ENCODE measurements around the gene CDIP1. TPM values are rescaled to one million over a fixed set of nuclear protein-coding genes. Genes with fewer than 3 reads are reported as not detected.
"Not testable (repeated sequence)": the region's sequence is repeated elsewhere in the genome, so short reads cannot be mapped to it uniquely, and the experiment has no call there.

Gene CDIP1
- total RNA-seq, 1 donor from 2014 or later, result 31.8 TPM

GRCh38 chr16:4576008-4576407 lies 37.4 kb upstream of the CDIP1 start:
- H3K36me3 Mint-ChIP-seq (ENCODE audit: insufficient read depth), result no peaks in the 10 kb centered on the region
- DNase-seq (ENCODE audit: low spot score, unreplicated experiment), result no peak
- no peak overlapping the region for H3K4me3 Mint-ChIP-seq (ENCODE audit: low read depth)
- no peaks in the 10 kb centered on the region for H3K27me3 Mint-ChIP-seq
- no peak overlapping the region for H3K27ac Mint-ChIP-seq
- TF ChIP-seq CTCF (IDR thresholded peaks at IDR 0.05; ENCODE audit: unreplicated experiment), result no peak
- H3K9me3 Mint-ChIP-seq (ENCODE audit: low read depth), result no peaks in the 10 kb centered on the region
- no peaks in the 10 kb centered on the region for H3K4me1 Mint-ChIP-seq (ENCODE audit: low read depth)

GRCh38 chr16:4574919-4575705 lies 36.5 kb upstream of the CDIP1 start:
- Mint-ChIP-seq H3K36me3 (ENCODE audit: insufficient read depth) (no peaks in the 10 kb centered on the region), H3K4me1 (ENCODE audit: low read depth) (no peaks in the 10 kb centered on the region), H3K27ac (no peak overlapping the region), H3K4me3 (ENCODE audit: low read depth) (no peak overlapping the region), H3K27me3 (peaks cover 3% of the 10 kb centered on the region), H3K9me3 (ENCODE audit: low read depth) (no peaks in the 10 kb centered on the region)
- TF ChIP-seq CTCF (IDR thresholded peaks at IDR 0.05; ENCODE audit: unreplicated experiment), result no peak
- DNase-seq (ENCODE audit: low spot score, unreplicated experiment), result no peak

GRCh38 chr16:4573926-4574325 lies 35.4 kb upstream of the CDIP1 start:
- not testable (repeated sequence) for H3K27ac Mint-ChIP-seq; H3K4me1 Mint-ChIP-seq (ENCODE audit: low read depth); H3K4me3 Mint-ChIP-seq (ENCODE audit: low read depth); DNase-seq (ENCODE audit: low spot score, unreplicated experiment); H3K27me3 Mint-ChIP-seq; H3K36me3 Mint-ChIP-seq (ENCODE audit: insufficient read depth); H3K9me3 Mint-ChIP-seq (ENCODE audit: low read depth)

- no peak for DNase-seq (ENCODE audit: low spot score, unreplicated experiment)
- H3K27me3 Mint-ChIP-seq, result peaks cover 5% of the 10 kb centered on the region
- no peak overlapping the region for H3K27ac Mint-ChIP-seq
- no peaks in the 10 kb centered on the region for H3K9me3 Mint-ChIP-seq (ENCODE audit: low read depth)
- H3K36me3 Mint-ChIP-seq (ENCODE audit: insufficient read depth), result no peaks in the 10 kb centered on the region
- no peak for TF ChIP-seq CTCF (IDR thresholded peaks at IDR 0.05; ENCODE audit: unreplicated experiment)
- H3K4me3 Mint-ChIP-seq (ENCODE audit: low read depth), result no peak overlapping the region
- no peaks in the 10 kb centered on the region for H3K4me1 Mint-ChIP-seq (ENCODE audit: low read depth)
Measured at GRCh38 chr16:4572715-4573114, 34.1 kb upstream of the CDIP1 start.

GRCh38 chr16:4570688-4571321 lies 32.2 kb upstream of the CDIP1 start:
- Mint-ChIP-seq H3K36me3 (ENCODE audit: insufficient read depth) (no peaks in the 10 kb centered on the region), H3K27me3 (peaks cover 9% of the 10 kb centered on the region), H3K9me3 (ENCODE audit: low read depth) (no peaks in the 10 kb centered on the region), H3K4me3 (ENCODE audit: low read depth) (no peak overlapping the region), H3K27ac (no peak overlapping the region), H3K4me1 (ENCODE audit: low read depth) (peaks cover 3% of the 10 kb centered on the region)
- no peak for DNase-seq (ENCODE audit: low spot score, unreplicated experiment)
- TF ChIP-seq CTCF (IDR thresholded peaks at IDR 0.05; ENCODE audit: unreplicated experiment), result no peak

GRCh38 chr16:4570086-4570485 lies 31.5 kb upstream of the CDIP1 start:
- peaks cover 3% of the 10 kb centered on the region for H3K4me1 Mint-ChIP-seq (ENCODE audit: low read depth)

More at GRCh38 chr16:4570086-4570485, 31.5 kb upstream of the CDIP1 start:
- TF ChIP-seq CTCF (IDR thresholded peaks at IDR 0.05; ENCODE audit: unreplicated experiment), result no peak
- no peak for DNase-seq (ENCODE audit: low spot score, unreplicated experiment)
- H3K27ac Mint-ChIP-seq, result no peak overlapping the region
- no peaks in the 10 kb centered on the region for H3K36me3 Mint-ChIP-seq (ENCODE audit: insufficient read depth)
- H3K27me3 Mint-ChIP-seq, result peaks cover 9% of the 10 kb centered on the region
- no peaks in the 10 kb centered on the region for H3K9me3 Mint-ChIP-seq (ENCODE audit: low read depth)
- no peak overlapping the region for H3K4me3 Mint-ChIP-seq (ENCODE audit: low read depth)

Measured in progenitor cell of endocrine pancreas (in vitro differentiated cells).